ENCODE measurements around the gene DYSF.

- TF ChIP-seq CTCF (IDR thresholded peaks at IDR 0.05) (no peak), POLR2AphosphoS5 (IDR thresholded peaks at IDR 0.05) (no peak)
Observed at GRCh38 chr2:71521436-71521950, 68.1 kb downstream of the DYSF start.
